HCT116 (cell line): ENCODE measurements around the gene NCKAP5. TPM values are rescaled to one million over a fixed set of nuclear protein-coding genes. Genes with fewer than 3 reads are reported as not detected.

Source experiments
- ATAC-seq: fragments of 200-7000 bp; cut with Tn5 transposase; 2 replicates; pipeline ENCODE4 v1.9.1; 2020; ENCODE audit warnings: mild to moderate bottlenecking, moderate library complexity
- BruUV-seq: library from RNA; stranded (reverse); fragments of 400-500 nt; replicated peaks from 2 replicates; lab custom pipeline; 2021; lab: Mats Ljungman, UMichigan
- CTCF ChIA-PET: fragments of 300-600 bp; sonication (Branson Sonifier 250); formaldehyde crosslinking; loops from one replicate; lab custom pipeline; 2021; ENCODE audit warnings: antibody characterized with exemption; lab: Charles Lee
- POLR2A ChIA-PET: fragments of 300-600, 350-600 bp; sonication (Branson Sonifier 250); formaldehyde crosslinking; loops from one replicate; lab custom pipeline; 2021; ENCODE audit warnings: antibody characterized with exemption; lab: Charles Lee
- RAD21 ChIA-PET, 2 experiments: fragments of 300-600 bp; sonication (Branson Sonifier 250); formaldehyde crosslinking; loops; one replicate each; lab custom pipeline; 2023; ENCODE audit warnings: low total read pairs in 2 of 2; ENCODE audit not compliant: uncharacterized antibody in 2 of 2, unreplicated experiment in 2 of 2, low non-redundant PET in 1 of 2; lab: Charles Lee
- DNase-seq: peaks from one replicate; pipeline ENCODE4 v3.0.0-alpha.2; 2010; ENCODE audit warnings: low read depth, low spot score
- H2AFZ ChIP-seq: fragments of 200-600 bp; shearing (Covaris generic), sonication (generic); 2 replicates; pipeline ENCODE4 v1.6.1; 2017; ENCODE audit warnings: low read depth, mixed run types, mixed read lengths, antibody characterized with exemption, low read length; ENCODE audit not compliant: poor library complexity, severe bottlenecking
- H3K27ac ChIP-seq: 2 replicates; pipeline ENCODE4 v1.5.1; 2012; ENCODE audit warnings: low read depth, low read length
- H3K27me3 ChIP-seq: fragments of 200-600 bp; sonication (generic); 2 replicates; pipeline ENCODE4 v1.6.1; 2016; ENCODE audit warnings: mixed run types, low read length, mixed read lengths; ENCODE audit not compliant: insufficient read depth
- H3K36me3 ChIP-seq, 2 experiments: fragments of 200-500 bp in 1 of 2; fragments of 200-600 bp in 1 of 2; sonication (Bioruptor generic) in 1 of 2; sonication (generic) in 1 of 2; 2 replicates each; pipeline versions ENCODE4 v1.5.1 to v1.6.1; 2014 to 2016; ENCODE audit warnings: low read length in 2 of 2, inconsistent platforms in 1 of 2, mixed read lengths in 1 of 2, mixed run types in 1 of 2; ENCODE audit not compliant: insufficient read depth in 2 of 2, control insufficient read depth in 1 of 2
- H3K4me1 ChIP-seq, 2 experiments: fragments of 200-600 bp in 1 of 2; sonication (generic) in 1 of 2; 2 replicates each; pipeline versions ENCODE4 v1.5.1 to v1.6.1; 2012 to 2017; ENCODE audit warnings: low read length in 2 of 2, inconsistent platforms in 1 of 2, mild to moderate bottlenecking in 1 of 2, mixed read lengths in 1 of 2, mixed run types in 1 of 2, moderate library complexity in 1 of 2; ENCODE audit not compliant: insufficient read depth in 2 of 2, control insufficient read depth in 1 of 2
- H3K4me2 ChIP-seq: fragments of 200-600 bp; sonication (generic); 2 replicates; pipeline ENCODE4 v1.6.1; 2017; ENCODE audit warnings: mixed run types, low read length, mixed read lengths
- H3K4me3 ChIP-seq, 2 experiments: fragments of 200-600 bp in 1 of 2; sonication (generic) in 1 of 2; replicated peaks in 1 of 2; 2 replicates each; pipeline ENCODE4 v1.5.1; 2011 to 2016; ENCODE audit warnings: low read length in 2 of 2, control low read depth in 1 of 2, low read depth in 1 of 2, mild to moderate bottlenecking in 1 of 2, mixed read lengths in 1 of 2, mixed run types in 1 of 2
- H3K79me2 ChIP-seq: fragments of 200-600 bp; sonication (generic); 2 replicates; pipeline ENCODE4 v1.6.1; 2017; ENCODE audit warnings: mild to moderate bottlenecking, mixed run types, low read length, moderate library complexity, mixed read lengths; ENCODE audit not compliant: insufficient read depth
- H3K9ac ChIP-seq: fragments of 200-600 bp; sonication (generic); 2 replicates; pipeline ENCODE4 v1.6.1; 2016; ENCODE audit warnings: low read length, mixed read lengths
- H3K9me2 ChIP-seq: fragments of 200-600 bp; sonication (generic), shearing (Covaris generic); 2 replicates; pipeline ENCODE4 v1.6.1; 2017; ENCODE audit warnings: mixed run types, mild to moderate bottlenecking, moderate library complexity; ENCODE audit not compliant: insufficient read depth
- H3K9me3 ChIP-seq, 2 experiments: fragments of 200-500 bp in 1 of 2; fragments of 200-600 bp in 1 of 2; sonication (Bioruptor generic) in 1 of 2; sonication (generic) in 1 of 2; 2 replicates each; pipeline ENCODE4 v1.6.1; 2014 to 2017; ENCODE audit warnings: low read length in 2 of 2, mixed read lengths in 2 of 2, inconsistent platforms in 1 of 2, low read depth in 1 of 2, mild to moderate bottlenecking in 1 of 2, mixed run types in 1 of 2, moderate library complexity in 1 of 2; ENCODE audit not compliant: control insufficient read depth in 1 of 2, insufficient read depth in 1 of 2
- H4K20me1 ChIP-seq: fragments of 200-600 bp; sonication (generic), shearing (Covaris generic); 2 replicates; pipeline ENCODE4 v1.6.1; 2017; ENCODE audit warnings: mixed run types, mild to moderate bottlenecking, moderate library complexity; ENCODE audit not compliant: insufficient read depth
- ATF3 ChIP-seq: IDR thresholded peaks from 2 replicates; pipeline ENCODE4 v1.6.1; 2012
- CBX3 ChIP-seq: IDR thresholded peaks from 2 replicates; pipeline ENCODE4 v1.6.1; 2012; ENCODE audit warnings: low read depth
- EZH2 ChIP-seq: fragments of 200-600 bp; sonication (generic); IDR thresholded peaks from 2 replicates; pipeline ENCODE4 v1.6.1; 2017; ENCODE audit warnings: antibody characterized with exemption, mixed run types
- FOSL1 ChIP-seq: IDR thresholded peaks from 2 replicates; pipeline ENCODE4 v1.6.1; 2012; ENCODE audit warnings: low read depth
- REST ChIP-seq: IDR thresholded peaks from 2 replicates; pipeline ENCODE4 v1.6.1; 2012; ENCODE audit warnings: low read depth
- SIN3A ChIP-seq: IDR thresholded peaks from 2 replicates; pipeline ENCODE4 v1.6.1; 2012; ENCODE audit warnings: low read depth
- SP1 ChIP-seq: IDR thresholded peaks from 2 replicates; pipeline ENCODE4 v1.6.1; 2012; ENCODE audit warnings: low read depth
- ZFX ChIP-seq: fragments of 450-650 bp; IDR thresholded peaks from 2 replicates; pipeline ENCODE4 v1.6.1; 2017
- intact Hi-C: fragments of 100-400 bp; cut with micrococcal nuclease; formaldehyde crosslinking; loops from 2 replicates; pipeline ENCODE4 v1.10.0; 2022
- total RNA-seq: library from RNA; stranded (reverse); gene quantifications from one replicate; pipeline ENCODE4 v1.2.1, GENCODE V29; 2021; ENCODE audit not compliant: unreplicated experiment

Gene NCKAP5
- total RNA-seq, 1 experiment from 2014 or later = 0.30 TPM

- no peaks in the 10 kb centered on the region for H3K9me2 ChIP-seq
- H4K20me1 ChIP-seq = no peaks in the 10 kb centered on the region
- ChIA-PET POLR2A (no interaction called here), CTCF (no interaction called here), RAD21 (no interaction called here)
- no peak overlapping the region for H3K4me2 ChIP-seq
- DNase-seq = no peak
- ATAC-seq = no peak
- no peak overlapping the region for H3K4me3 ChIP-seq
- no peaks in the 10 kb centered on the region for H3K79me2 ChIP-seq
- no peaks in the 10 kb centered on the region for H3K9me3 ChIP-seq
- no TSS peak for BruUV-seq
- no peaks in the 10 kb centered on the region for H3K4me1 ChIP-seq
- no peak overlapping the region for H3K27ac ChIP-seq
- no peak overlapping the region for H2AFZ ChIP-seq
- intact Hi-C loops = no loop called here
- TF ChIP-seq SIN3A (no peak), SP1 (no peak), FOSL1 (no peak), REST (no peak), ATF3 (no peak), EZH2 (no peak)
- H3K27me3 ChIP-seq = no peaks in the 10 kb centered on the region
- H3K36me3 ChIP-seq = no peaks in the 10 kb centered on the region
- no peak overlapping the region for H3K9ac ChIP-seq
Observed at GRCh38 chr2:133485868-133486267, 82.4 kb downstream of the NCKAP5 start.

GRCh38 chr2:133484784-133485183 is 83.5 kb downstream of the NCKAP5 start:
- Histone ChIP-seq H3K4me3 (no peak overlapping the region), H2AFZ (no peak overlapping the region), H3K4me2 (no peak overlapping the region), H3K79me2 (no peaks in the 10 kb centered on the region), H3K9ac (no peak overlapping the region), H3K9me3 (no peaks in the 10 kb centered on the region), H3K9me2 (no peaks in the 10 kb centered on the region), H3K27ac (no peak overlapping the region), H3K27me3 (no peaks in the 10 kb centered on the region), H3K4me1 (no peaks in the 10 kb centered on the region), H3K36me3 (no peaks in the 10 kb centered on the region), H4K20me1 (no peaks in the 10 kb centered on the region)
- ChIA-PET POLR2A (no interaction called here), CTCF (no interaction called here), RAD21 (no interaction called here)
- intact Hi-C loops = no loop called here
- ATAC-seq = no peak
- TF ChIP-seq ZFX (no peak), SIN3A (no peak), CBX3 (no peak)
- no peak for DNase-seq
- no TSS peak for BruUV-seq
